ENCODE measurements around the gene DMXL1. TPM values are rescaled to one million over a fixed set of nuclear protein-coding genes. Genes with fewer than 3 reads are reported as not detected.
"Not testable (repeated sequence)": the region's sequence is repeated elsewhere in the genome, so short reads cannot be mapped to it uniquely, and the experiment has no call there.

Gene DMXL1
- total RNA-seq, 1 experiment from 2014 or later: 29.2 TPM

- Histone ChIP-seq H3K9me3 (ENCODE audit: control insufficient read depth, insufficient read depth, low read depth, low read length) (no peaks in the 10 kb centered on the region), H3K36me3 (ENCODE audit: control insufficient read depth, insufficient read depth, low read length) (no peaks in the 10 kb centered on the region; the same call in 1 of the 2 replicates), H3K4me1 (ENCODE audit: control insufficient read depth, insufficient read depth, low read length) (peaks cover 17% of the 10 kb centered on the region), H3K4me3 (ENCODE audit: low read depth in 2 of 2, low read length in 2 of 2) (no peak overlapping the region), H3K27me3 (ENCODE audit: control insufficient read depth, insufficient read depth, low read length) (no peaks in the 10 kb centered on the region), H3K27ac (ENCODE audit: low read length) (no peak overlapping the region)
- BruUV-seq (replicated peaks): no TSS peak
- DNase-seq (ENCODE audit: low read depth, low spot score) (no peak), ATAC-seq (no peak)
- intact Hi-C loops (cut with micrococcal nuclease; ENCODE audit: unreplicated experiment) (no loop called here), in situ Hi-C loops (cut with HindIII; ENCODE audit: low pct_unique_long_range_greater_than_20kb, low sequenced_read_pairs) (no loop called here)
- ChIA-PET CTCF (no interaction called here), POLR2A (interaction anchor here (0.6 kb wide), 1 partner anchor 969 kb away, joined by 3 read pairs; no protein-coding TSS in a partner anchor)
- TF ChIP-seq SIN3A (IDR thresholded peaks at IDR 0.05; ENCODE audit: borderline replicate concordance, insufficient read depth, low read depth, low read length) (no peak), TCF7L2 (IDR thresholded peaks at IDR 0.05; ENCODE audit: low read depth, low read length) (no peak), REST (IDR thresholded peaks at IDR 0.05; ENCODE audit: insufficient read depth in 1 of 2, low read depth in 2 of 2, low read length in 1 of 2) (no peak), CTCF (IDR thresholded peaks at IDR 0.05) (no peak), POLR2AphosphoS5 (IDR thresholded peaks at IDR 0.05; ENCODE audit: low read depth, low read length) (no peak)
These were observed 3.5 kb downstream of the DMXL1 start for GRCh38 chr5:119074419-119074818.

GRCh38 chr5:119075269-119075668 is 4.4 kb downstream of the DMXL1 start:
- H3K9me3 ChIP-seq (ENCODE audit: control insufficient read depth, insufficient read depth, low read depth, low read length); H3K27me3 ChIP-seq (ENCODE audit: control insufficient read depth, insufficient read depth, low read length); DNase-seq (ENCODE audit: low read depth, low spot score); CTCF ChIA-PET; in situ Hi-C loops (cut with HindIII; ENCODE audit: low pct_unique_long_range_greater_than_20kb, low sequenced_read_pairs); H3K4me3 ChIP-seq (ENCODE audit: low read depth in 2 of 2, low read length in 2 of 2); ATAC-seq; BruUV-seq (replicated peaks); H3K27ac ChIP-seq (ENCODE audit: low read length); H3K36me3 ChIP-seq (ENCODE audit: control insufficient read depth, insufficient read depth, low read length); intact Hi-C loops (cut with micrococcal nuclease; ENCODE audit: unreplicated experiment): not testable (repeated sequence)
- POLR2A ChIA-PET: interaction anchor here (0.6 kb wide), 1 partner anchor 970 kb away, joined by 3 read pairs; no protein-coding TSS in a partner anchor
- H3K4me1 ChIP-seq (ENCODE audit: control insufficient read depth, insufficient read depth, low read length): peaks cover 14% of the 10 kb centered on the region

- intact Hi-C loops (cut with micrococcal nuclease; ENCODE audit: unreplicated experiment): no loop called here
- DNase-seq (ENCODE audit: low read depth, low spot score) (no peak), ATAC-seq (no peak)
- Histone ChIP-seq H3K4me1 (ENCODE audit: control insufficient read depth, insufficient read depth, low read length) (peaks cover 14% of the 10 kb centered on the region), H3K4me3 (ENCODE audit: low read depth in 2 of 2, low read length in 2 of 2) (no peak overlapping the region), H3K27ac (ENCODE audit: low read length) (no peak overlapping the region), H3K36me3 (ENCODE audit: control insufficient read depth, insufficient read depth, low read length) (no peaks in the 10 kb centered on the region), H3K27me3 (ENCODE audit: control insufficient read depth, insufficient read depth, low read length) (no peaks in the 10 kb centered on the region), H3K9me3 (ENCODE audit: control insufficient read depth, insufficient read depth, low read depth, low read length) (no peaks in the 10 kb centered on the region)
- BruUV-seq (replicated peaks): no TSS peak
- in situ Hi-C loops (cut with HindIII; ENCODE audit: low pct_unique_long_range_greater_than_20kb, low sequenced_read_pairs): no loop called here
- TF ChIP-seq REST (IDR thresholded peaks at IDR 0.05; ENCODE audit: insufficient read depth in 1 of 2, low read depth in 2 of 2, low read length in 1 of 2) (no peak), POLR2AphosphoS5 (IDR thresholded peaks at IDR 0.05; ENCODE audit: low read depth, low read length) (no peak), SIN3A (IDR thresholded peaks at IDR 0.05; ENCODE audit: borderline replicate concordance, insufficient read depth, low read depth, low read length) (no peak), TCF7L2 (IDR thresholded peaks at IDR 0.05; ENCODE audit: low read depth, low read length) (no peak), CTCF (IDR thresholded peaks at IDR 0.05) (no peak)
- CTCF ChIA-PET: no interaction called here
- POLR2A ChIA-PET: interaction anchor here (0.6 kb wide), 2 partner anchors 259 to 911 kb away, joined by 3 read pairs; no protein-coding TSS in a partner anchor
These were observed 5.2 kb downstream of the DMXL1 start for GRCh38 chr5:119076080-119076479.

All from Panc1 (cell line).